GM12865 (cell line): ENCODE measurements around the gene MOV10L1.

ENCODE experiments used
- DNase-seq: peaks from one replicate; pipeline ENCODE4 v3.0.0; 2010; ENCODE audit warnings: low read depth
- H3K4me3 ChIP-seq: 2 replicates; pipeline ENCODE4 v1.5.1; 2011; ENCODE audit warnings: mild to moderate bottlenecking, low read depth, low read length, control low read depth
- CTCF ChIP-seq: IDR thresholded peaks from 2 replicates; pipeline ENCODE4 v1.5.1; 2011; ENCODE audit warnings: low read length, control low read depth, low read depth, inconsistent platforms; ENCODE audit not compliant: insufficient read depth; ENCODE audit errors: missing control alignments

Gene MOV10L1

GRCh38 chr22:50059881-50060262 lies 29.9 kb upstream of the MOV10L1 start:
- TF ChIP-seq CTCF: no peak
- no peak for DNase-seq
- H3K4me3 ChIP-seq: no peak overlapping the region

GRCh38 chr22:50060441-50061140 lies 29.2 kb upstream of the MOV10L1 start:
- H3K4me3 ChIP-seq: no peak overlapping the region
- no peak for DNase-seq
- TF ChIP-seq CTCF: no peak

GRCh38 chr22:50061141-50061823 lies 28.5 kb upstream of the MOV10L1 start:
- no peak for DNase-seq
- H3K4me3 ChIP-seq: no peak overlapping the region
- TF ChIP-seq CTCF: no peak

- TF ChIP-seq CTCF: no peak
- no peak for DNase-seq
- no peak overlapping the region for H3K4me3 ChIP-seq
These were observed 27.9 kb upstream of the MOV10L1 start for GRCh38 chr22:50061824-50062355.

GRCh38 chr22:50062509-50063135 lies 27.2 kb upstream of the MOV10L1 start:
- DNase-seq: no peak
- no peak overlapping the region for H3K4me3 ChIP-seq
- TF ChIP-seq CTCF: no peak

- no peak for TF ChIP-seq CTCF
- no peak overlapping the region for H3K4me3 ChIP-seq
These were observed 26.0 kb upstream of the MOV10L1 start for GRCh38 chr22:50063589-50064393.

More at GRCh38 chr22:50063589-50064393, 26.0 kb upstream of the MOV10L1 start:
- DNase-seq: no peak
